GM12878 (cell line): Measurements from ENCODE around the gene BTBD3. TPM values are rescaled to one million over a fixed set of nuclear protein-coding genes. Genes with fewer than 3 reads are reported as not detected.

Source experiments
- ATAC-seq: fragments of 200-7000 bp; cut with Tn5 transposase; 3 replicates; pipeline ENCODE4 v1.9.1; 2020; ENCODE audit warnings: mild to moderate bottlenecking, moderate library complexity
- BruUV-seq: library from RNA; stranded (reverse); fragments of 400-500 nt; replicated peaks from 2 replicates; lab custom pipeline; 2021; lab: Mats Ljungman, UMichigan
- CTCF ChIA-PET: fragments of 300-600 bp; sonication (Branson Sonifier 250); formaldehyde crosslinking; extraction: SDS; loops from one replicate; lab custom pipeline; 2021; ENCODE audit warnings: inconsistent platforms; lab: Yijun Ruan, JAX
- POLR2A ChIA-PET: fragments of 350-600 bp; formaldehyde crosslinking; extraction: SDS; loops from one replicate; lab custom pipeline; 2021; ENCODE audit warnings: inconsistent platforms; lab: Charles Lee
- RAD21 ChIA-PET: fragments of 300-600 bp; sonication (Branson Sonifier 250); formaldehyde crosslinking; loops from one replicate; lab custom pipeline; 2023; ENCODE audit warnings: antibody characterized with exemption; ENCODE audit not compliant: unreplicated experiment; lab: Charles Lee
- SMC1A ChIA-PET: fragments of 300-600 bp; sonication (Branson Sonifier 250); formaldehyde crosslinking; loops from one replicate; lab custom pipeline; 2023; ENCODE audit not compliant: unreplicated experiment, uncharacterized antibody; lab: Charles Lee
- DNase-seq: peaks from one replicate; pipeline ENCODE4 v3.0.0-alpha.2; 2011; ENCODE audit warnings: low read depth, low spot score
- FAIRE-seq: peaks from 3 replicates; lab custom pipeline; 2011; peaks lifted over from hg19 to GRCh38; lab: Jason Lieb, UNC
- H2AFZ ChIP-seq: 2 replicates; pipeline ENCODE4 v1.6.0; 2011; ENCODE audit warnings: low read depth, low read length, control low read depth; ENCODE audit not compliant: control insufficient read depth
- H3K27ac ChIP-seq: 2 replicates; pipeline ENCODE4 v1.5.1; 2011; ENCODE audit warnings: control low read depth; ENCODE audit not compliant: control insufficient read depth, insufficient read depth
- H3K27me3 ChIP-seq, 2 experiments: replicated peaks in 1 of 2; 2 replicates each; pipeline versions ENCODE4 v1.6.0 to v1.6.1; 2011; ENCODE audit warnings: low read length in 1 of 2; ENCODE audit not compliant: control insufficient read depth in 2 of 2, insufficient read depth in 2 of 2
- H3K36me3 ChIP-seq, 2 experiments: 2 replicates each; pipeline ENCODE4 v1.5.1; 2011; ENCODE audit warnings: low read length in 1 of 2; ENCODE audit not compliant: control insufficient read depth in 2 of 2, insufficient read depth in 2 of 2
- H3K4me1 ChIP-seq: 2 replicates; pipeline ENCODE4 v1.6.1; 2011; ENCODE audit warnings: mild to moderate bottlenecking, low read length, moderate library complexity, mixed read lengths; ENCODE audit not compliant: control insufficient read depth, insufficient read depth
- H3K4me2 ChIP-seq: 2 replicates; pipeline ENCODE4 v1.6.0; 2011; ENCODE audit warnings: control low read depth; ENCODE audit not compliant: control insufficient read depth, insufficient read depth
- H3K4me3 ChIP-seq: fragments of 200-600 bp; sonication (generic); 2 replicates; pipeline ENCODE4 v1.5.1; 2016
- H3K79me2 ChIP-seq: 2 replicates; pipeline ENCODE4 v1.6.0; 2011; ENCODE audit warnings: low read length; ENCODE audit not compliant: control insufficient read depth, insufficient read depth
- H3K9ac ChIP-seq: 2 replicates; pipeline ENCODE4 v1.8.0; 2011; ENCODE audit warnings: low read length, control low read depth, mixed read lengths; ENCODE audit not compliant: control insufficient read depth, insufficient read depth
- H3K9me3 ChIP-seq: replicated peaks from 3 replicates; pipeline ENCODE4 v1.5.1; 2011; ENCODE audit warnings: mild to moderate bottlenecking, low read length; ENCODE audit not compliant: control insufficient read depth, insufficient read depth
- H4K20me1 ChIP-seq: 2 replicates; pipeline ENCODE4 v1.6.0; 2011; ENCODE audit not compliant: control insufficient read depth, insufficient read depth
- BACH1 ChIP-seq: fragments of 450-650 bp; IDR thresholded peaks from 2 replicates; pipeline ENCODE4 v1.6.1; 2017; ENCODE audit warnings: mild to moderate bottlenecking, borderline replicate concordance
- BCL11A ChIP-seq: IDR thresholded peaks from 2 replicates; pipeline ENCODE4 v1.6.1; 2011; ENCODE audit warnings: low read depth, low read length
- BHLHE40 ChIP-seq, 2 experiments: fragments of 450-650 bp in 1 of 2; IDR thresholded peaks; 2 replicates each; pipeline ENCODE4 v1.6.1; 2011 to 2017; ENCODE audit warnings: low read depth in 2 of 2, borderline replicate concordance in 1 of 2, improper control_type of control experiment in 1 of 2, low read length in 1 of 2, mild to moderate bottlenecking in 1 of 2
- CHD1 ChIP-seq: IDR thresholded peaks from 2 replicates; pipeline ENCODE4 v1.6.1; 2012; ENCODE audit warnings: low read depth, low read length, improper control_type of control experiment
- CREM ChIP-seq: IDR thresholded peaks from 2 replicates; pipeline ENCODE4 v1.6.1; 2014; ENCODE audit warnings: antibody characterized with exemption, low read depth
- ETV6 ChIP-seq, 2 experiments: fragments of 450-650 bp in 1 of 2; IDR thresholded peaks in 1 of 2; conservative IDR thresholded peaks in 1 of 2; 2 replicates each; pipeline ENCODE4 v1.6.1; 2014; ENCODE audit warnings: antibody characterized with exemption in 1 of 2, borderline replicate concordance in 1 of 2, low read depth in 1 of 2, mild to moderate bottlenecking in 1 of 2, moderate library complexity in 1 of 2
- FOXK2 ChIP-seq: fragments of 450-650 bp; IDR thresholded peaks from 2 replicates; pipeline ENCODE4 v1.6.1; 2017; ENCODE audit warnings: mild to moderate bottlenecking, moderate library complexity
- IKZF1 ChIP-seq: fragments of 450-650 bp; conservative IDR thresholded peaks from 2 replicates; pipeline ENCODE4 v1.6.1; 2017; ENCODE audit warnings: antibody characterized with exemption, mild to moderate bottlenecking
- KAT2A ChIP-seq: conservative IDR thresholded peaks from 2 replicates; pipeline ENCODE4 v1.6.1; 2011; ENCODE audit warnings: low read depth, low read length; ENCODE audit not compliant: control insufficient read depth
- KLF5 ChIP-seq: fragments of 450-650 bp; IDR thresholded peaks from 2 replicates; pipeline ENCODE4 v1.6.1; 2014; ENCODE audit warnings: mild to moderate bottlenecking; ENCODE audit not compliant: partially characterized antibody
- MYB ChIP-seq: fragments of 150-350 bp; IDR thresholded peaks from 2 replicates; pipeline ENCODE4 v1.6.1; 2014; ENCODE audit warnings: mild to moderate bottlenecking, low read depth, low read length, borderline replicate concordance
- MYC ChIP-seq: IDR thresholded peaks from 2 replicates; pipeline ENCODE4 v1.6.1; 2011; ENCODE audit warnings: mild to moderate bottlenecking, low read length, moderate library complexity, inconsistent platforms; ENCODE audit not compliant: insufficient read depth, insufficient replicate concordance, insufficient read length, severe bottlenecking
- NFXL1 ChIP-seq: fragments of 450-650 bp; IDR thresholded peaks from 2 replicates; pipeline ENCODE4 v1.6.1; 2017; ENCODE audit warnings: antibody characterized with exemption, mild to moderate bottlenecking, borderline replicate concordance
- NR2C1 ChIP-seq: fragments of 450-650 bp; IDR thresholded peaks from 2 replicates; pipeline ENCODE4 v1.6.1; 2017; ENCODE audit warnings: antibody characterized with exemption, mild to moderate bottlenecking, moderate library complexity
- NRF1 ChIP-seq: conservative IDR thresholded peaks from 2 replicates; pipeline ENCODE4 v1.6.1; 2011; ENCODE audit warnings: mild to moderate bottlenecking, low read depth, low read length, improper control_type of control experiment
- PAX8 ChIP-seq: fragments of 450-650 bp; IDR thresholded peaks from 2 replicates; pipeline ENCODE4 v1.6.1; 2017; ENCODE audit warnings: mild to moderate bottlenecking, moderate library complexity
- POLR2A ChIP-seq: IDR thresholded peaks from 2 replicates; pipeline ENCODE4 v1.6.1; 2011; ENCODE audit warnings: low read depth, mild to moderate bottlenecking, low read length
- RELA ChIP-seq: fragments of 450-650 bp; IDR thresholded peaks from 2 replicates; pipeline ENCODE4 v1.8.0; 2014; ENCODE audit warnings: borderline replicate concordance; ENCODE audit not compliant: partially characterized antibody
- SMARCA5 ChIP-seq: fragments of 450-650 bp; IDR thresholded peaks from 2 replicates; pipeline ENCODE4 v1.6.1; 2017; ENCODE audit warnings: mild to moderate bottlenecking
- ZBED1 ChIP-seq: IDR thresholded peaks from 2 replicates; pipeline ENCODE4 v1.6.1; 2016; ENCODE audit warnings: borderline replicate concordance
- WGBS: methylation state at CpG from one replicate; pipeline ENCODE4 v1.1.6; 2016; ENCODE audit warnings: low lambda C conversion rate; ENCODE audit not compliant: insufficient replicate concordance, insufficient coverage; ENCODE audit errors: missing lambda C conversion rate; 5-methylcytosine and 5-hydroxymethylcytosine counted together
- in situ Hi-C: fragments of 300-500 bp; cut with MboI; formaldehyde crosslinking; loops from 9 replicates; pipeline ENCODE4 v1.14.3; 2018; ENCODE audit warnings: mixed read lengths
- intact Hi-C: fragments of 100-400 bp; cut with micrococcal nuclease; formaldehyde crosslinking; loops from one replicate; pipeline ENCODE4 v1.14.2; 2022; ENCODE audit not compliant: unreplicated experiment
- polyA plus RNA-seq, 11 experiments: library from polyadenylated mRNA; depleted of rRNA in 4 of 11; unstranded in 6 of 11; stranded (reverse) in 5 of 11; fragments of >200 nt; fragmentation: Nextera tagmentation in 4 of 11; fragmentation: Illumina TruSeq in 1 of 11; extraction: Ambion mirVana in 4 of 11; extraction: Trizol in 1 of 11; gene quantifications; 1 replicate in 1 of 11; 2 replicates in 10 of 11; pipeline versions ENCODE4 v1.2.1 to v1.2.3, GENCODE V29; 2011 to 2016; ENCODE audit warnings: inconsistent platforms in 2 of 11, missing spikeins in 2 of 11, low read depth in 1 of 11
- total RNA-seq, 4 experiments: library from RNA; depleted of rRNA in 3 of 4; stranded (reverse); fragments of >200 nt in 3 of 4; fragmentation: Illumina TruSeq in 1 of 4; extraction: Trizol in 1 of 4; gene quantifications; 2 replicates each; pipeline versions ENCODE4 v1.2.1 to v1.2.3, GENCODE V29; 2013 to 2021

Gene BTBD3
- total and polyA plus RNA-seq, 10 of the 15 experiments (the other 5 are each of a cell fraction or from before 2014, with no cell fraction given): 0.02 to 12.8 (median 0.23) TPM

DNA sequence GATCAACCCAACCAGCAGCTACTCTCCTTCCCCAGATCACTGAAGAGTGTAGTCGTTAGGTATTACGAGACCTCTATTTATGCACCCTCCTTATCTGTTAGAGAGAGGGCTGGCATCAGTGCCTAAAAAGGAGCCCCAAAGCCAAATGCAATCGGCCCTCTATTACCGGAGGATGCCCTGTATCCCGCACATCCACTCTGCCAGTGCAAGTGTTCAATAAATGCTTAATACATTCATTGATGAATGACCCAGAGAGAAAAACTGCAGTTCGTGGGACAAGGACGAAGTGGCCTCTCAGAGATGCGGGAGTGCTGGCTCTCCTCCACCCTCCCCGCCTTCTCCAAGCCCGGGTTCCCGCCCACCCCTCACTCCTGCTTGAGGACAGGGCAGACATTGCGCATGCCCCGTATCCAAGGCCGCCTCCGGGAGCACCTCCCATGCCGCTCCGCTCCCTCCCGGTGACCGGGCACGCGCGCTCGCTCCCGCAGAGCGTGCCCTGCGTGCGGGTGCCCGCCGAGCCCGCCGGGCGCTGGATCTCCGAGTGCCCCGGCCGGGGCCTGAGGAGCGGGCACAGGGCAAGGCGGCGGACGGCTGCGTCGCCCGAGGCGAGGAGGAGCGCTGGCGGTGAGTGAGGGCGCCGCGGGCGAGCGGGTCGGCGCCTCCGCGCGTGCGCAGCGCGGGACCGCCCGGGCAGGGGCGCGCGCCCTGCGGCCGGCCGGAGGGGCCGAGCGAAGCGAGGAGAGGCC, 27.2 kb upstream of the BTBD3 start:
- DNase-seq: peak; percentile 21
- 50% methylated on average over 26 of the region's 69 CpGs for WGBS
- H3K4me3 ChIP-seq: no peak overlapping the region

More for the DNA sequence above, 27.2 kb upstream of the BTBD3 start:
- Histone ChIP-seq H3K79me2 (no peaks in the 10 kb centered on the region), H3K27me3 (no peaks in the 10 kb centered on the region), H3K36me3 (no peaks in the 10 kb centered on the region), H3K4me1 (no peaks in the 10 kb centered on the region), H3K4me2 (no peak overlapping the region)
- peak; percentile 86 for ATAC-seq
- ChIA-PET POLR2A (no interaction called here), RAD21 (interaction anchor here (0.6 kb wide), 2 partner anchors 468 to 494 kb away, joined by 3 to 4 read pairs; no protein-coding TSS in a partner anchor), CTCF (interaction anchor here (1.0 kb wide), 1 partner anchor 122 kb away, joined by 3 read pairs; no protein-coding TSS in a partner anchor)
- intact Hi-C loops: loop anchor here (2.0 kb wide), 1 partner anchor 14 kb away; no protein-coding TSS in a partner anchor
- TF ChIP-seq ZBED1: no peak
- peak; percentile 91 for TF ChIP-seq NFXL1
- peak; percentile 43; the same call in 1 of the 2 replicates for TF ChIP-seq BACH1
- TF ChIP-seq RELA: no peak
- no peak for TF ChIP-seq FOXK2
- TF ChIP-seq KAT2A: no peak
- no peak for TF ChIP-seq BCL11A
- TF ChIP-seq IKZF1: peak; percentile 54; the same call in 1 of the 2 replicates
- TF ChIP-seq MYB: no peak
- no peak for TF ChIP-seq CHD1
- no peak for TF ChIP-seq ETV6 (conservative IDR thresholded peaks at IDR 0.05 in 1 of 2, IDR thresholded peaks at IDR 0.05 in 1 of 2; ENCODE audit: borderline replicate concordance in 1 of 2, low read depth in 1 of 2)
- no peak for TF ChIP-seq NR2C1
- TF ChIP-seq KLF5: no peak
- 0 out of 2 replicates have a peak, but pooled peaks have one; percentile 40 for TF ChIP-seq SMARCA5
- TF ChIP-seq BHLHE40 (IDR thresholded peaks at IDR 0.05; ENCODE audit: borderline replicate concordance in 1 of 2, low read depth in 2 of 2, low read length in 1 of 2): peak in 1 of 2 experiments; percentile 64; a peak in 2 of 4 replicates
- TF ChIP-seq POLR2A: no peak
- TF ChIP-seq CREM: no peak
- TF ChIP-seq MYC: no peak
- TF ChIP-seq PAX8: no peak
- 0 out of 2 replicates have a peak, but pooled peaks have one; percentile 15 for TF ChIP-seq NRF1
- TF ChIP-seq, all 136 proteins: peak for 6
- SMC1A ChIA-PET: no interaction called here
- Histone ChIP-seq H3K9ac (no peak overlapping the region), H3K27ac (no peak overlapping the region), H3K9me3 (no peaks in the 10 kb centered on the region), H2AFZ (peak overlapping the region; percentile 50), H4K20me1 (no peaks in the 10 kb centered on the region)
- FAIRE-seq: no peak
- BruUV-seq: no TSS peak
- in situ Hi-C loops: no loop called here
